CD4-positive, alpha-beta T cell (primary cell): ENCODE measurements around the gene ERVK3-1. TPM values are rescaled to one million over a fixed set of nuclear protein-coding genes. Genes with fewer than 3 reads are reported as not detected.

Experiments used
- ATAC-seq: fragments of 200-7000 bp; cut with Tn5 transposase; one replicate; pipeline ENCODE4 v1.10.0; 2022; ENCODE audit warnings: mild to moderate bottlenecking; ENCODE audit not compliant: poor library complexity
- CTCF ChIA-PET: fragments of 350-600 bp; sonication (Branson Sonifier 250); formaldehyde crosslinking; loops from one replicate; lab custom pipeline; 2021; ENCODE audit warnings: antibody characterized with exemption, inconsistent platforms; lab: Charles Lee
- POLR2A ChIA-PET: fragments of 350-600 bp; sonication (Branson Sonifier 250); formaldehyde crosslinking; loops from one replicate; lab custom pipeline; 2021; ENCODE audit warnings: antibody characterized with exemption, inconsistent platforms; lab: Charles Lee
- DNase-seq, 14 experiments: peaks; one replicate each; pipeline ENCODE4 v3.0.0-alpha.2; 2013 to 2020; ENCODE audit warnings: mixed read lengths in 2 of 14
- H3K27ac ChIP-seq, 2 donors: one replicate each; pipeline versions ENCODE4 v1.5.1 to v1.7.0; 2013; ENCODE audit warnings: low read length in 2 of 2, low read depth in 1 of 2, mild to moderate bottlenecking in 1 of 2
- H3K27me3 ChIP-seq, 2 experiments: 1 replicate in 1 of 2; 2 replicates in 1 of 2; pipeline versions ENCODE4 v1.6.1 to v1.7.0; 2013; ENCODE audit warnings: low read length in 2 of 2, control low read depth in 1 of 2, mild to moderate bottlenecking in 1 of 2, moderate library complexity in 1 of 2; ENCODE audit not compliant: insufficient read depth in 2 of 2, control insufficient read depth in 1 of 2
- H3K36me3 ChIP-seq: one replicate; pipeline ENCODE4 v1.6.1; 2013; ENCODE audit warnings: low read length, control low read depth; ENCODE audit not compliant: insufficient read depth
- H3K4me1 ChIP-seq: one replicate; pipeline ENCODE4 v1.6.1; 2013; ENCODE audit warnings: low read length, control low read depth; ENCODE audit not compliant: insufficient read depth
- H3K4me3 ChIP-seq: one replicate; pipeline ENCODE4 v1.5.1; 2013; ENCODE audit warnings: mild to moderate bottlenecking, low read length, moderate library complexity
- H3K9me3 ChIP-seq, 2 experiments: 1 replicate in 1 of 2; 2 replicates in 1 of 2; pipeline versions ENCODE4 v1.6.1 to v1.7.0; 2013; ENCODE audit warnings: low read length in 2 of 2, mild to moderate bottlenecking in 2 of 2, control low read depth in 1 of 2, moderate library complexity in 1 of 2; ENCODE audit not compliant: control insufficient read depth in 1 of 2, insufficient read depth in 1 of 2
- H3K27ac Mint-ChIP-seq: one replicate; pipeline ENCODE4 v1.8.0; 2020; ENCODE audit warnings: mixed read lengths
- H3K27me3 Mint-ChIP-seq: one replicate; pipeline ENCODE4 v1.8.0; 2021; ENCODE audit warnings: mixed read lengths
- H3K36me3 Mint-ChIP-seq: one replicate; pipeline ENCODE4 v1.8.0; 2021; ENCODE audit warnings: low read depth, mixed read lengths
- H3K4me1 Mint-ChIP-seq: one replicate; pipeline ENCODE4 v1.8.0; 2021; ENCODE audit warnings: low read depth, mixed read lengths
- H3K4me3 Mint-ChIP-seq: one replicate; pipeline ENCODE4 v1.8.0; 2020; ENCODE audit warnings: mild to moderate bottlenecking, mixed read lengths
- H3K9me3 Mint-ChIP-seq: one replicate; pipeline ENCODE4 v1.8.0; 2020; ENCODE audit warnings: mixed read lengths
- intact Hi-C, 2 experiments: fragments of 100-400 bp; cut with DNase I in 1 of 2; cut with micrococcal nuclease in 1 of 2; formaldehyde crosslinking; loops; one replicate each; pipeline versions ENCODE4 v1.15.1 to v1.9.0; 2023 to 2025; cut with DNase I, micrococcal nuclease
- total RNA-seq, 174 experiments: library from RNA in 2 of 174; stranded (reverse) in 2 of 174; gene quantifications; one replicate each; pipeline ENCODE4 v1.2.3 and lab custom pipeline; 2021 to 2026
- TF ChIP-seq, protein P1 (sequence below): fragments of 200-600 bp; IDR thresholded peaks from one replicate; pipeline ENCODE4 v1.8.0; 2022; ENCODE audit warnings: antibody characterized with exemption, mild to moderate bottlenecking

The ERVK3-1 gene
- total RNA-seq, 2 experiments from 2014 or later: 150 to 153 TPM

DNA sequence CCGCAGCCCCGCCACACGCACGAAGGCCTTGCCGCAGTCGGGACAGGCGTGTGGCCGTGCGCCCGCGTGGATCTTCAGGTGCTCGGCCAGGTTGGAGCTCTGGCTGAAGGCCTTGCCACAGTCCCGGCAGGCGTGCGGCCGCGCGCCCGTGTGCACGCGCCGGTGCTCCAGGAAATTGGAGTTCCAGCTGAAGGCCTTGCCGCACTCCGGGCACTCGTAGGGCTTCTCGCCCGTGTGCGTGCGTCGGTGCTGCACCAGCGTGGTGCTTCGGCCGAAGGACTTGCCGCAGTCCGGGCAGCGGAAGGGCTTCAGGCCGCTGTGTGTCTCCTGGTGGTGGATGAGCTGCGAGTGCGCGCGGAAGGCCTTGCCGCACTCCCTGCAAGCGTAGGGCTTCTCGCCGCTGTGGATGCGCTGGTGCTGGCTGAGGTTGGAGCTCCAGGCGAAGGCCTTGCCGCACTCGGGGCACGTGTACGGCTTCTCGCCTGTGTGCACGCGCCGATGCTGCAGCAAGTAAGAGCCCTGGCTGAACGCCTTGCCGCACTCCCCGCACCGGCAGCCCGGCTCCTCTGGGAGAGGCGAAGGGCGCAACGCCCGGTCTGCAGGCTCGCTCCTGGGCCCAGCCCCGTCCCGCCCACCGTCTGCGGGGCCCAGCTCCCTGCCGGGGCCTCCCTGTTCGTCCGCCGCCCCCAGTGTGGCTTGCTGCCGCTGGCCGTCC, 51.7 kb downstream of the ERVK3-1 start:
- no peak overlapping the region for H3K27ac Mint-ChIP-seq
- ChIA-PET POLR2A (interaction anchor here (0.7 to 2.5 kb wide), 6 partner anchors 10 to 187 kb away, joined by 4 to 22 read pairs (median 5); partner anchors contain the start of genes ERVK3-1, TRIM28, ZNF274 and ZNF584), CTCF (interaction anchor here (0.8 kb wide), 1 partner anchor 10 kb away, joined by 3 read pairs; no protein-coding TSS in a partner anchor)
- H3K9me3 Mint-ChIP-seq: no peaks in the 10 kb centered on the region
- H3K36me3 ChIP-seq: no peaks in the 10 kb centered on the region
- ATAC-seq (no peak), DNase-seq (no peak)
- H3K36me3 Mint-ChIP-seq: no peaks in the 10 kb centered on the region
- no peak overlapping the region for H3K4me3 Mint-ChIP-seq
- intact Hi-C loops: no loop called here
- H3K27me3 Mint-ChIP-seq: no peaks in the 10 kb centered on the region
- peaks cover 11% of the 10 kb centered on the region for H3K4me1 Mint-ChIP-seq
- no peak overlapping the region for H3K27ac ChIP-seq
- TF ChIP-seq, protein P1, sequence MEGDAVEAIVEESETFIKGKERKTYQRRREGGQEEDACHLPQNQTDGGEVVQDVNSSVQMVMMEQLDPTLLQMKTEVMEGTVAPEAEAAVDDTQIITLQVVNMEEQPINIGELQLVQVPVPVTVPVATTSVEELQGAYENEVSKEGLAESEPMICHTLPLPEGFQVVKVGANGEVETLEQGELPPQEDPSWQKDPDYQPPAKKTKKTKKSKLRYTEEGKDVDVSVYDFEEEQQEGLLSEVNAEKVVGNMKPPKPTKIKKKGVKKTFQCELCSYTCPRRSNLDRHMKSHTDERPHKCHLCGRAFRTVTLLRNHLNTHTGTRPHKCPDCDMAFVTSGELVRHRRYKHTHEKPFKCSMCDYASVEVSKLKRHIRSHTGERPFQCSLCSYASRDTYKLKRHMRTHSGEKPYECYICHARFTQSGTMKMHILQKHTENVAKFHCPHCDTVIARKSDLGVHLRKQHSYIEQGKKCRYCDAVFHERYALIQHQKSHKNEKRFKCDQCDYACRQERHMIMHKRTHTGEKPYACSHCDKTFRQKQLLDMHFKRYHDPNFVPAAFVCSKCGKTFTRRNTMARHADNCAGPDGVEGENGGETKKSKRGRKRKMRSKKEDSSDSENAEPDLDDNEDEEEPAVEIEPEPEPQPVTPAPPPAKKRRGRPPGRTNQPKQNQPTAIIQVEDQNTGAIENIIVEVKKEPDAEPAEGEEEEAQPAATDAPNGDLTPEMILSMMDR: no peak
- H3K4me3 ChIP-seq: peak overlapping the region; percentile 41
- peaks cover 0 to 19% of the 10 kb centered on the region in 2 experiments for H3K9me3 ChIP-seq
- peaks cover 35% of the 10 kb centered on the region for H3K4me1 ChIP-seq
- no peaks in the 10 kb centered on the region for H3K27me3 ChIP-seq

GRCh38 chr19:58357481-58358145, 52.4 kb downstream of the ERVK3-1 start:
- H3K27ac Mint-ChIP-seq: no peak overlapping the region

DNA sequence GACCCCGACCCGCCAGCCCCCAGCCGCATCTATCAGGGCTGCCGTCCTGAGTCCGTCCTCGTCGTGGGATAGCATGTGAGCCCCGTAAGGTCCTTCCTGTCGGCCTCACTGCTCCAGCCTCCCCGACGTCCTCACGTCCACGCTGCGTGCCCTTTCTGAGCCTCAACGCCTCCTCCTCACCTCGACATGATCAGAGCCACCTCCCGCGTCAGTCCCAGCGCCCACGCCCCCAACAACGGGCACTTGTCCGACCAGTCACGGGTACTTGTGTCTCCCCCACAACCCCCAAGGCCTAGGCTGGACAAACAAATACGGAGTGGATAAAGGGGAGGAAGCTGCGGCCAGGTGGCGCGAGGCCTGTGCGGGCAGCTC, 56.7 kb downstream of the ERVK3-1 start:
- ChIA-PET POLR2A (interaction anchor here (1.0 to 2.5 kb wide), 10 partner anchors 11 to 192 kb away, joined by 3 to 21 read pairs (median 11); partner anchors contain the start of genes CHMP2A, ERVK3-1, RPS5 and ZNF274), CTCF (interaction anchor here (1.2 to 1.6 kb wide), 3 partner anchors 15 to 219 kb away, joined by 3 to 6 read pairs (median 6); partner anchors contain the start of gene ZBTB45)
- H3K4me1 Mint-ChIP-seq: peaks cover 12% of the 10 kb centered on the region
- Histone ChIP-seq H3K4me3 (peak overlapping the region; percentile 84), H3K27ac (peak overlapping the region; percentile 58 to 69), H3K36me3 (no peaks in the 10 kb centered on the region), H3K9me3 (peaks cover 0 to 3% of the 10 kb centered on the region in 2 experiments), H3K27me3 (no peaks in the 10 kb centered on the region), H3K4me1 (peaks cover 27% of the 10 kb centered on the region)
- H3K27ac Mint-ChIP-seq: peak overlapping the region; percentile 84
- H3K27me3 Mint-ChIP-seq: no peaks in the 10 kb centered on the region
- DNase-seq: peak in 2 of 14 experiments; percentile 21 to 24
- TF ChIP-seq, protein P1: no peak
- ATAC-seq: peak; percentile 2
- no peaks in the 10 kb centered on the region for H3K9me3 Mint-ChIP-seq
- intact Hi-C loops: loop anchor here (1.0 to 2.0 kb wide), 5 partner anchors 19 to 57 kb away; partner anchors contain the start of genes ERVK3-1 (in 2 of the 2), ZNF837 (in 1 of the 2) and ZSCAN22 (in 1 of the 2)
- peaks cover 4% of the 10 kb centered on the region for H3K36me3 Mint-ChIP-seq
- H3K4me3 Mint-ChIP-seq: peak overlapping the region; percentile 94

More at GRCh38 chr19:58357481-58358145, 52.4 kb downstream of the ERVK3-1 start:
- no peak for DNase-seq
- Histone ChIP-seq H3K27me3 (no peaks in the 10 kb centered on the region), H3K9me3 (peaks cover 0 to 19% of the 10 kb centered on the region in 2 experiments), H3K36me3 (no peaks in the 10 kb centered on the region), H3K27ac (no peak overlapping the region), H3K4me1 (peaks cover 40% of the 10 kb centered on the region), H3K4me3 (no peak overlapping the region)
- no peak for ATAC-seq
- Mint-ChIP-seq H3K9me3 (no peaks in the 10 kb centered on the region), H3K27me3 (no peaks in the 10 kb centered on the region), H3K4me3 (peak overlapping the region; percentile 30), H3K36me3 (peaks cover 1% of the 10 kb centered on the region), H3K4me1 (peaks cover 15% of the 10 kb centered on the region)
- TF ChIP-seq, protein P1: no peak
- ChIA-PET POLR2A (interaction anchor here (2.5 kb wide), 1 partner anchor 11 kb away, joined by 22 read pairs; no protein-coding TSS in a partner anchor), CTCF (no interaction called here)
- intact Hi-C loops: no loop called here
